HEK293 (cell line): ENCODE measurements around the gene GLRA3.

Source experiments
- CTCF ChIA-PET: fragments of 350-600 bp; formaldehyde crosslinking; extraction: SDS; loops from one replicate; lab custom pipeline; 2021; ENCODE audit warnings: antibody characterized with exemption; lab: Yijun Ruan, JAX
- POLR2A ChIA-PET: fragments of 300-600 bp; formaldehyde crosslinking; extraction: SDS; loops from one replicate; lab custom pipeline; 2020; ENCODE audit warnings: antibody characterized with exemption, inconsistent platforms; lab: Yijun Ruan, JAX
- H3K27ac ChIP-seq: fragments of 200-500 bp; sonication (Bioruptor generic); 2 replicates; pipeline ENCODE4 v1.5.1; 2014; ENCODE audit warnings: low read depth, low read length, control low read depth, inconsistent platforms; ENCODE audit errors: extremely low read depth
- H3K36me3 ChIP-seq, 2 experiments: fragments of 200-500 bp in 1 of 2; sonication (Bioruptor generic) in 1 of 2; 1 replicate in 1 of 2; 2 replicates in 1 of 2; pipeline ENCODE4 v1.5.1; 2014 to 2017; ENCODE audit warnings: inconsistent platforms in 2 of 2, low read length in 2 of 2; ENCODE audit not compliant: control insufficient read depth in 2 of 2, insufficient read depth in 1 of 2
- H3K4me1 ChIP-seq: fragments of 200-500 bp; sonication (Bioruptor generic); 2 replicates; pipeline ENCODE4 v1.5.1; 2014; ENCODE audit warnings: mild to moderate bottlenecking, low read length, inconsistent platforms; ENCODE audit not compliant: control insufficient read depth, insufficient read depth
- H3K4me3 ChIP-seq: 2 replicates; pipeline ENCODE4 v1.5.1; 2011; ENCODE audit warnings: low read depth, mild to moderate bottlenecking, control low read depth, low read length, moderate library complexity
- H3K9me3 ChIP-seq: fragments of 200-500 bp; sonication (Bioruptor generic); 2 replicates; pipeline ENCODE4 v1.5.1; 2014; ENCODE audit warnings: low read depth, low read length, inconsistent platforms; ENCODE audit not compliant: control insufficient read depth, insufficient read depth
- GLI4 ChIP-seq: fragments of 450-650 bp; formaldehyde crosslinking; IDR thresholded peaks from 2 replicates; pipeline ENCODE4 v1.5.1; 2016; ENCODE audit warnings: missing biosample characterization, missing genetic modification characterization
- KLF1 ChIP-seq: fragments of 450-650 bp; formaldehyde crosslinking; IDR thresholded peaks from 2 replicates; pipeline ENCODE4 v1.5.1; 2016; ENCODE audit warnings: missing biosample characterization, missing genetic modification characterization
- MEIS1 ChIP-seq: sonication (generic); formaldehyde crosslinking; IDR thresholded peaks from 2 replicates; pipeline ENCODE4 v1.8.1; 2022; ENCODE audit warnings: missing genetic modification reagents, mild to moderate bottlenecking, borderline replicate concordance
- SALL2 ChIP-seq: fragments of 450-650 bp; formaldehyde crosslinking; IDR thresholded peaks from 2 replicates; pipeline ENCODE4 v1.5.0; 2017; ENCODE audit warnings: missing biosample characterization, mild to moderate bottlenecking, missing genetic modification characterization, borderline replicate concordance
- SCRT1 ChIP-seq: fragments of 450-650 bp; formaldehyde crosslinking; IDR thresholded peaks from 2 replicates; pipeline ENCODE4 v1.5.1; 2016; ENCODE audit warnings: missing biosample characterization, missing genetic modification characterization, borderline replicate concordance
- SCRT2 ChIP-seq: fragments of 450-650 bp; formaldehyde crosslinking; IDR thresholded peaks from 2 replicates; pipeline ENCODE4 v1.5.1; 2016; ENCODE audit warnings: missing biosample characterization, missing genetic modification characterization
- WT1 ChIP-seq: fragments of 450-650 bp; formaldehyde crosslinking; IDR thresholded peaks from 2 replicates; pipeline ENCODE4 v1.5.1; 2016; ENCODE audit warnings: missing biosample characterization, missing genetic modification characterization
- ZBTB20 ChIP-seq: fragments of 450-650 bp; formaldehyde crosslinking; IDR thresholded peaks from 2 replicates; pipeline ENCODE4 v1.5.1; 2016; ENCODE audit warnings: missing biosample characterization, missing genetic modification characterization
- ZFP37 ChIP-seq: fragments of 450-650 bp; formaldehyde crosslinking; IDR thresholded peaks from 2 replicates; pipeline ENCODE4 v1.5.1; 2016; ENCODE audit warnings: missing biosample characterization, missing genetic modification characterization
- ZNF132 ChIP-seq: fragments of 450-650 bp; formaldehyde crosslinking; IDR thresholded peaks from 2 replicates; pipeline ENCODE4 v1.5.1; 2017; ENCODE audit warnings: missing biosample characterization, missing genetic modification characterization, borderline replicate concordance
- ZNF19 ChIP-seq: fragments of 450-650 bp; formaldehyde crosslinking; IDR thresholded peaks from 2 replicates; pipeline ENCODE4; 2016; ENCODE audit warnings: missing biosample characterization, missing genetic modification characterization, low read depth
- ZNF23 ChIP-seq: fragments of 450-650 bp; formaldehyde crosslinking; IDR thresholded peaks from 2 replicates; pipeline ENCODE4 v1.5.1; 2016; ENCODE audit warnings: missing biosample characterization, missing genetic modification characterization, borderline replicate concordance
- ZNF248 ChIP-seq: fragments of 450-650 bp; formaldehyde crosslinking; IDR thresholded peaks from 2 replicates; pipeline ENCODE4 v1.5.1; 2017; ENCODE audit warnings: missing biosample characterization, missing genetic modification characterization
- ZNF274 ChIP-seq, 2 experiments: fragments of 200-500 bp in 1 of 2; fragments of 450-650 bp in 1 of 2; sonication (Bioruptor generic) in 1 of 2; formaldehyde crosslinking in 1 of 2; IDR thresholded peaks; 2 replicates each; pipeline versions ENCODE4 v1.5.1 to v1.6.1; 2014 to 2016; ENCODE audit warnings: borderline replicate concordance in 1 of 2, inconsistent platforms in 1 of 2, low read length in 1 of 2, missing biosample characterization in 1 of 2, missing genetic modification characterization in 1 of 2
- ZNF37A ChIP-seq: fragments of 450-650 bp; IDR thresholded peaks from 2 replicates; pipeline ENCODE4 v1.5.1; 2018; ENCODE audit warnings: missing biosample characterization, missing genetic modification characterization
- ZNF530 ChIP-seq: fragments of 450-650 bp; formaldehyde crosslinking; IDR thresholded peaks from 2 replicates; pipeline ENCODE4 v1.5.1; 2016; ENCODE audit warnings: low read depth, missing biosample characterization, missing genetic modification characterization
- ZNF585B ChIP-seq: fragments of 450-650 bp; formaldehyde crosslinking; IDR thresholded peaks from 2 replicates; pipeline ENCODE4 v1.5.1; 2016; ENCODE audit warnings: missing biosample characterization, missing genetic modification characterization
- ZNF660 ChIP-seq: fragments of 450-650 bp; IDR thresholded peaks from 2 replicates; pipeline ENCODE4 v1.5.1; 2018; ENCODE audit warnings: missing biosample characterization, mild to moderate bottlenecking, missing genetic modification characterization
- ZNF701 ChIP-seq: fragments of 450-650 bp; formaldehyde crosslinking; IDR thresholded peaks from 2 replicates; pipeline ENCODE4 v1.5.1; 2016; ENCODE audit warnings: missing biosample characterization, missing genetic modification characterization
- ZNF747 ChIP-seq: fragments of 450-650 bp; formaldehyde crosslinking; IDR thresholded peaks from 2 replicates; pipeline ENCODE4 v1.5.1; 2016; ENCODE audit warnings: missing biosample characterization, missing genetic modification characterization
- ZNF76 ChIP-seq: fragments of 450-650 bp; formaldehyde crosslinking; IDR thresholded peaks from 2 replicates; pipeline ENCODE4; 2016; ENCODE audit warnings: low read depth, missing biosample characterization, missing genetic modification characterization, borderline replicate concordance
- ZNF768 ChIP-seq: fragments of 450-650 bp; formaldehyde crosslinking; IDR thresholded peaks from 2 replicates; pipeline ENCODE4 v1.5.1; 2018; ENCODE audit warnings: missing biosample characterization, mild to moderate bottlenecking, missing genetic modification characterization
- ZNF776 ChIP-seq: fragments of 450-650 bp; formaldehyde crosslinking; IDR thresholded peaks from 2 replicates; pipeline ENCODE4 v1.5.0; 2017; ENCODE audit warnings: missing biosample characterization, missing genetic modification characterization, borderline replicate concordance
- ZNF830 ChIP-seq: fragments of 450-650 bp; IDR thresholded peaks from 2 replicates; pipeline ENCODE4 v1.5.0; 2018; ENCODE audit warnings: missing biosample characterization, missing genetic modification characterization, low read depth, mild to moderate bottlenecking, moderate library complexity
- ZSCAN23 ChIP-seq: fragments of 450-650 bp; formaldehyde crosslinking; IDR thresholded peaks from 2 replicates; pipeline ENCODE4 v1.5.1; 2016; ENCODE audit warnings: missing biosample characterization, missing genetic modification characterization
- TF ChIP-seq, protein P1 (sequence below): fragments of 450-650 bp; formaldehyde crosslinking; IDR thresholded peaks from 2 replicates; pipeline ENCODE4 v1.5.1; 2016; ENCODE audit warnings: missing biosample characterization, missing genetic modification characterization
- TF ChIP-seq, protein P2 (sequence below): fragments of 450-650 bp; formaldehyde crosslinking; IDR thresholded peaks from 2 replicates; pipeline ENCODE4 v1.5.1; 2017; ENCODE audit warnings: missing biosample characterization, missing genetic modification characterization
- TF ChIP-seq, protein P3 (sequence below): fragments of 450-650 bp; formaldehyde crosslinking; IDR thresholded peaks from 2 replicates; pipeline ENCODE4 v1.5.1; 2016; ENCODE audit warnings: missing biosample characterization, missing genetic modification characterization
- TF ChIP-seq, protein P4 (sequence below): fragments of 450-650 bp; formaldehyde crosslinking; IDR thresholded peaks from 2 replicates; pipeline ENCODE4 v1.5.1; 2017; ENCODE audit warnings: missing biosample characterization, mild to moderate bottlenecking, missing genetic modification characterization, moderate library complexity

The GLRA3 gene

DNA sequence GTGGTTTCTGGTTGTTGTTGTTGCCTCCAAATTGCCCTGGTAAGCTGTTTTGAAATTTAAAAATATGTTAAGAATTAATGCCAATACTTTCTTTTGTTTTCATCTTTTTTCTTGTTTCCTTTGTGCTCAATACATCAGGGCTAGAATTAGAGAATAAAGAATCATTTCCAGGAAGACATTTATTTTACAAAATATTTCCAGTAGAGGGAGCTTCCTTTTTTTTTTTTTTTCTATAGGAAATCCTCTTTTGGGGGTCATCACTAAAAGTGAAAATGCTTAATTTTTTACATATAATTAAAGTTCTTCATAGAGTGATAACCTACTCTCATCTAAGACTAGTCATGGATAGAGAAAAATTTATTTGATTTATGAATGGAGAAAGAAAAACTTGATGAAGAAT lies 2.4 kb downstream of the GLRA3 start:
- no peaks in the 10 kb centered on the region for H3K9me3 ChIP-seq
- no peak overlapping the region for H3K27ac ChIP-seq
- no peak for TF ChIP-seq ZNF830 (tag by site-specific recombination)
- TF ChIP-seq WT1 = no peak
- no peak for TF ChIP-seq GLI4 (tag by site-specific recombination)
- TF ChIP-seq ZNF747 (tag by site-specific recombination) = no peak
- no peak for TF ChIP-seq MEIS1 (CRISPR knock-in tag)
- TF ChIP-seq SCRT1 (tag by site-specific recombination) = no peak
- CTCF ChIA-PET = interaction anchor here (0.6 kb wide), 3 partner anchors 10 to 1145 kb away, joined by 3 to 4 read pairs (median 3); no protein-coding TSS in a partner anchor
- no peak overlapping the region for H3K4me3 ChIP-seq
- no peaks in the 10 kb centered on the region for H3K4me1 ChIP-seq
- no peaks in the 10 kb centered on the region for H3K36me3 ChIP-seq
- POLR2A ChIA-PET = no interaction called here

DNA sequence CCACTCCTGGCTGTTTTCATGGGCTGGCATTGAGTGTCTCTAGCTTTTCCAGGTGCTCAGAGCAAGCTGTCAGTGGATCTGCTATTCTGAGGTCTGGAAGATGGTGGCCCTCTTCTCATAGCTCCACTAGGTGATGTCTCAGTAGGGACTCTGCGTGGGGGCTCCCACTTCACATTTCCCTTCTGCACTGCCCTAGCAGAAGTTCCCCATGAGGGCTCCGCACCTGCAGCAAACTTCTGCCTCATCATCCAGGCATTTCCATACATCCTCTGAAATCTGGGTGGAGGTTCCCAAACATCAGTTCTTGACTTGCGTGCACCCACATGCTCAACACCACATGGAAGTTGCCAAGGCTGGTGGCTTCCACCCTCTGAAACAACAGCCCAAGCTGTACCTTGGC lies 13.8 kb downstream of the GLRA3 start:
- H3K9me3 ChIP-seq = no peaks in the 10 kb centered on the region
- CTCF ChIA-PET = no interaction called here
- POLR2A ChIA-PET = no interaction called here
- H3K4me1 ChIP-seq = no peaks in the 10 kb centered on the region
- H3K27ac ChIP-seq = no peak overlapping the region
- no peaks in the 10 kb centered on the region for H3K36me3 ChIP-seq
- TF ChIP-seq ZNF23 (tag by site-specific recombination) (no peak), SALL2 (tag by site-specific recombination) (no peak), ZNF660 (tag by site-specific recombination) (no peak), ZNF76 (tag by site-specific recombination) (no peak), ZNF768 (no peak), ZNF530 (no peak), ZNF585B (no peak)
- TF ChIP-seq, protein P1, sequence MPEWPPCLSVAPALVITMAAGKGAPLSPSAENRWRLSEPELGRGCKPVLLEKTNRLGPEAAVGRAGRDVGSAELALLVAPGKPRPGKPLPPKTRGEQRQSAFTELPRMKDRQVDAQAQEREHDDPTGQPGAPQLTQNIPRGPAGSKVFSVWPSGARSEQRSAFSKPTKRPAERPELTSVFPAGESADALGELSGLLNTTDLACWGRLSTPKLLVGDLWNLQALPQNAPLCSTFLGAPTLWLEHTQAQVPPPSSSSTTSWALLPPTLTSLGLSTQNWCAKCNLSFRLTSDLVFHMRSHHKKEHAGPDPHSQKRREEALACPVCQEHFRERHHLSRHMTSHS = no peak
- H3K4me3 ChIP-seq = no peak overlapping the region

DNA sequence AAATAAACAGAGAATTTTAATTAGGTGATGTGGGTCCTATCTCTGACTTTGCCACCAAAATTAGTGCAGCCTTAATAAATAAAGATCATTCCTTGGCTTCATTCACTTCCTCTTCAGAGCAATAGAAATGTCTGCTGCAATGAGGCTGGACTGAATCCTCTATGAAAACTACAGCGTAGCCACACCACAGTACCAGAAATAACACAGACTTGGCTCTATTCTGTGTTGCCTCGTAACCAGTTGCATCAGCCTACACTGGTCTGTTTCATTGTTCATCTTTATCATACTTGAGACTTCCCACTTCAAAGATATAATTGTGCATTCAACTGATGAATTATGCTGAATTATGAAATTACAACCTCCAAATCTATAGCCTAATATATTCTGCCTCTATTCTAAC lies 15.8 kb downstream of the GLRA3 start:
- CTCF ChIA-PET = no interaction called here
- Histone ChIP-seq H3K4me1 (no peaks in the 10 kb centered on the region), H3K4me3 (no peak overlapping the region), H3K27ac (no peak overlapping the region), H3K9me3 (no peaks in the 10 kb centered on the region), H3K36me3 (no peaks in the 10 kb centered on the region)
- POLR2A ChIA-PET = no interaction called here
- TF ChIP-seq ZFP37 (no peak), ZNF701 (tag by site-specific recombination) (no peak), ZNF274 (IDR thresholded peaks at IDR 0.05; ENCODE audit: low read length) (no peak), ZNF274 (tag by site-specific recombination; IDR thresholded peaks at IDR 0.05; ENCODE audit: borderline replicate concordance) (no peak), SCRT2 (tag by site-specific recombination) (no peak), ZNF776 (tag by site-specific recombination) (no peak), SCRT1 (tag by site-specific recombination) (no peak), ZNF248 (tag by site-specific recombination) (no peak), ZSCAN23 (tag by site-specific recombination) (no peak), KLF1 (no peak), ZBTB20 (no peak), ZNF19 (no peak), ZNF132 (tag by site-specific recombination) (no peak), ZNF37A (tag by site-specific recombination) (no peak)
- TF ChIP-seq, protein P2, sequence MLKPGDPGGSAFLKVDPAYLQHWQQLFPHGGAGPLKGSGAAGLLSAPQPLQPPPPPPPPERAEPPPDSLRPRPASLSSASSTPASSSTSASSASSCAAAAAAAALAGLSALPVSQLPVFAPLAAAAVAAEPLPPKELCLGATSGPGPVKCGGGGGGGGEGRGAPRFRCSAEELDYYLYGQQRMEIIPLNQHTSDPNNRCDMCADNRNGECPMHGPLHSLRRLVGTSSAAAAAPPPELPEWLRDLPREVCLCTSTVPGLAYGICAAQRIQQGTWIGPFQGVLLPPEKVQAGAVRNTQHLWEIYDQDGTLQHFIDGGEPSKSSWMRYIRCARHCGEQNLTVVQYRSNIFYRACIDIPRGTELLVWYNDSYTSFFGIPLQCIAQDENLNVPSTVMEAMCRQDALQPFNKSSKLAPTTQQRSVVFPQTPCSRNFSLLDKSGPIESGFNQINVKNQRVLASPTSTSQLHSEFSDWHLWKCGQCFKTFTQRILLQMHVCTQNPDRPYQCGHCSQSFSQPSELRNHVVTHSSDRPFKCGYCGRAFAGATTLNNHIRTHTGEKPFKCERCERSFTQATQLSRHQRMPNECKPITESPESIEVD (tag by site-specific recombination) = no peak
- TF ChIP-seq, protein P3, sequence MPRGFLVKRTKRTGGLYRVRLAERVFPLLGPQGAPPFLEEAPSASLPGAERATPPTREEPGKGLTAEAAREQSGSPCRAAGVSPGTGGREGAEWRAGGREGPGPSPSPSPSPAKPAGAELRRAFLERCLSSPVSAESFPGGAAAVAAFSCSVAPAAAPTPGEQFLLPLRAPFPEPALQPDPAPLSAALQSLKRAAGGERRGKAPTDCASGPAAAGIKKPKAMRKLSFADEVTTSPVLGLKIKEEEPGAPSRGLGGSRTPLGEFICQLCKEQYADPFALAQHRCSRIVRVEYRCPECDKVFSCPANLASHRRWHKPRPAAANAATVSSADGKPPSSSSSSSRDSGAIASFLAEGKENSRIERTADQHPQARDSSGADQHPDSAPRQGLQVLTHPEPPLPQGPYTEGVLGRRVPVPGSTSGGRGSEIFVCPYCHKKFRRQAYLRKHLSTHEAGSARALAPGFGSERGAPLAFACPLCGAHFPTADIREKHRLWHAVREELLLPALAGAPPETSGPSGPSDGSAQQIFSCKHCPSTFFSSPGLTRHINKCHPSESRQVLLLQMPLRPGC (tag by site-specific recombination) = no peak
- TF ChIP-seq, protein P4, sequence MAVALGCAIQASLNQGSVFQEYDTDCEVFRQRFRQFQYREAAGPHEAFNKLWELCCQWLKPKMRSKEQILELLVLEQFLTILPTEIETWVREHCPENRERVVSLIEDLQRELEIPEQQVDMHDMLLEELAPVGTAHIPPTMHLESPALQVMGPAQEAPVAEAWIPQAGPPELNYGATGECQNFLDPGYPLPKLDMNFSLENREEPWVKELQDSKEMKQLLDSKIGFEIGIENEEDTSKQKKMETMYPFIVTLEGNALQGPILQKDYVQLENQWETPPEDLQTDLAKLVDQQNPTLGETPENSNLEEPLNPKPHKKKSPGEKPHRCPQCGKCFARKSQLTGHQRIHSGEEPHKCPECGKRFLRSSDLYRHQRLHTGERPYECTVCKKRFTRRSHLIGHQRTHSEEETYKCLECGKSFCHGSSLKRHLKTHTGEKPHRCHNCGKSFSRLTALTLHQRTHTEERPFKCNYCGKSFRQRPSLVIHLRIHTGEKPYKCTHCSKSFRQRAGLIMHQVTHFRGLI (tag by site-specific recombination) = no peak
